Gastrocnemius medialis (tissue), 4 donors: ENCODE results near the gene SDS. TPM values are rescaled to one million over a fixed set of nuclear protein-coding genes. Genes with fewer than 3 reads are reported as not detected.

Experiments used
- ATAC-seq, 2 donors: fragments of 150-250 bp; one replicate each; pipeline ENCODE4 v1.9.1; 2016
- DNase-seq, 2 donors: peaks; one replicate each; pipeline ENCODE4 v3.0.0-alpha.2; 2019
- H3K27ac ChIP-seq, 4 donors: fragments of 200-600 bp; sonication (generic); 1 replicate in 1 of 4; 2 replicates in 3 of 4; pipeline ENCODE4 v1.5.1; 2016 to 2018; ENCODE audit warnings: mild to moderate bottlenecking in 2 of 4, moderate library complexity in 1 of 4
- H3K27me3 ChIP-seq, 3 donors: fragments of 200-600 bp; sonication (generic) in 2 of 3; 1 replicate in 1 of 3; 2 replicates in 2 of 3; pipeline versions ENCODE4 v1.5.1 to v1.6.0; 2016 to 2019; ENCODE audit warnings: mild to moderate bottlenecking in 1 of 3, moderate library complexity in 1 of 3
- H3K36me3 ChIP-seq, 2 donors: fragments of 200-600 bp; sonication (generic) in 1 of 2; one replicate each; pipeline ENCODE4 v1.5.1; 2017 to 2018
- H3K4me1 ChIP-seq, 2 donors: fragments of 200-600 bp; sonication (generic) in 1 of 2; one replicate each; pipeline ENCODE4 v1.5.1; 2016 to 2017; ENCODE audit warnings: mild to moderate bottlenecking in 2 of 2
- H3K4me3 ChIP-seq, 4 donors: fragments of 200-600 bp; sonication (generic) in 3 of 4; 1 replicate in 1 of 4; 2 replicates in 3 of 4; pipeline ENCODE4 v1.5.1; 2016 to 2019; ENCODE audit warnings: mild to moderate bottlenecking in 2 of 4
- H3K9me3 ChIP-seq, 3 donors: fragments of 200-600 bp; sonication (generic) in 2 of 3; 1 replicate in 1 of 3; 2 replicates in 2 of 3; pipeline ENCODE4 v1.5.1; 2016 to 2019
- POLR2A ChIP-seq, 2 donors: fragments of 450-650 bp; IDR thresholded peaks; one replicate each; pipeline ENCODE4 v1.6.1; 2017; ENCODE audit warnings: antibody characterized with exemption in 2 of 2, mild to moderate bottlenecking in 2 of 2, moderate library complexity in 2 of 2
- in situ Hi-C, 4 donors: fragments of 200-750 bp; cut with MboI; loops; one replicate each; pipeline versions ENCODE4 v1.15.0 to v1.8.0; 2017; ENCODE audit warnings: low sequenced_read_pairs in 4 of 4
- intact Hi-C: fragments of 100-400 bp; cut with DNase I; formaldehyde crosslinking; loops from one replicate; pipeline ENCODE4 v1.15.1; 2023; ENCODE audit warnings: low total_unique reads
- total RNA-seq, 4 donors: library from RNA; depleted of rRNA; stranded (reverse); fragments of >200 nt; gene quantifications; one replicate each; pipeline versions ENCODE4 v1.1.0 to v1.2.3, GENCODE V29; 2016
- TF ChIP-seq, protein P1 (sequence below), 5 experiments: fragments of 450-650 bp in 3 of 5; fragments of 200-600 bp in 2 of 5; sonication (generic) in 2 of 5; IDR thresholded peaks in 4 of 5; conservative IDR thresholded peaks in 1 of 5; 1 replicate in 4 of 5; 2 replicates in 1 of 5; pipeline ENCODE4 v1.5.1; 2016 to 2019; ENCODE audit warnings: antibody characterized with exemption in 5 of 5, mild to moderate bottlenecking in 3 of 5, moderate library complexity in 3 of 5

SDS gene
- total RNA-seq, 4 donors from 2014 or later: 0.34 to 2.4 (median 0.86) TPM

GRCh38 chr12:113373440-113373839 is 30.2 kb downstream of the SDS start:
- in situ Hi-C loops: no loop called here
- peaks cover 0 to 47% of the 10 kb centered on the region in 2 donors for H3K36me3 ChIP-seq
- ATAC-seq: no peak

GRCh38 chr12:113372371-113372770 is 31.3 kb downstream of the SDS start:
- Histone ChIP-seq H3K9me3 (no peaks in the 10 kb centered on the region), H3K4me3 (no peak overlapping the region), H3K27me3 (no peaks in the 10 kb centered on the region), H3K4me1 (peaks cover 0 to 8% of the 10 kb centered on the region in 2 donors), H3K36me3 (peaks cover 0 to 39% of the 10 kb centered on the region in 2 donors), H3K27ac (no peak overlapping the region)
- in situ Hi-C loops: no loop called here
- no peak for DNase-seq
- intact Hi-C loops: no loop called here
- TF ChIP-seq, protein P1, sequence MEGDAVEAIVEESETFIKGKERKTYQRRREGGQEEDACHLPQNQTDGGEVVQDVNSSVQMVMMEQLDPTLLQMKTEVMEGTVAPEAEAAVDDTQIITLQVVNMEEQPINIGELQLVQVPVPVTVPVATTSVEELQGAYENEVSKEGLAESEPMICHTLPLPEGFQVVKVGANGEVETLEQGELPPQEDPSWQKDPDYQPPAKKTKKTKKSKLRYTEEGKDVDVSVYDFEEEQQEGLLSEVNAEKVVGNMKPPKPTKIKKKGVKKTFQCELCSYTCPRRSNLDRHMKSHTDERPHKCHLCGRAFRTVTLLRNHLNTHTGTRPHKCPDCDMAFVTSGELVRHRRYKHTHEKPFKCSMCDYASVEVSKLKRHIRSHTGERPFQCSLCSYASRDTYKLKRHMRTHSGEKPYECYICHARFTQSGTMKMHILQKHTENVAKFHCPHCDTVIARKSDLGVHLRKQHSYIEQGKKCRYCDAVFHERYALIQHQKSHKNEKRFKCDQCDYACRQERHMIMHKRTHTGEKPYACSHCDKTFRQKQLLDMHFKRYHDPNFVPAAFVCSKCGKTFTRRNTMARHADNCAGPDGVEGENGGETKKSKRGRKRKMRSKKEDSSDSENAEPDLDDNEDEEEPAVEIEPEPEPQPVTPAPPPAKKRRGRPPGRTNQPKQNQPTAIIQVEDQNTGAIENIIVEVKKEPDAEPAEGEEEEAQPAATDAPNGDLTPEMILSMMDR (IDR thresholded peaks at IDR 0.05 in 4 of 5, conservative IDR thresholded peaks at IDR 0.05 in 1 of 5): no peak
- ATAC-seq: no peak

More at GRCh38 chr12:113373440-113373839, 30.2 kb downstream of the SDS start:
- Histone ChIP-seq H3K27me3 (no peaks in the 10 kb centered on the region), H3K4me1 (no peaks in the 10 kb centered on the region), H3K27ac (no peak overlapping the region), H3K4me3 (no peak overlapping the region), H3K9me3 (no peaks in the 10 kb centered on the region)
- no peak for DNase-seq
- TF ChIP-seq, protein P1 (IDR thresholded peaks at IDR 0.05 in 4 of 5, conservative IDR thresholded peaks at IDR 0.05 in 1 of 5): no peak
- no peak for TF ChIP-seq POLR2A (IDR thresholded peaks at IDR 0.05)
- intact Hi-C loops: no loop called here

DNA sequence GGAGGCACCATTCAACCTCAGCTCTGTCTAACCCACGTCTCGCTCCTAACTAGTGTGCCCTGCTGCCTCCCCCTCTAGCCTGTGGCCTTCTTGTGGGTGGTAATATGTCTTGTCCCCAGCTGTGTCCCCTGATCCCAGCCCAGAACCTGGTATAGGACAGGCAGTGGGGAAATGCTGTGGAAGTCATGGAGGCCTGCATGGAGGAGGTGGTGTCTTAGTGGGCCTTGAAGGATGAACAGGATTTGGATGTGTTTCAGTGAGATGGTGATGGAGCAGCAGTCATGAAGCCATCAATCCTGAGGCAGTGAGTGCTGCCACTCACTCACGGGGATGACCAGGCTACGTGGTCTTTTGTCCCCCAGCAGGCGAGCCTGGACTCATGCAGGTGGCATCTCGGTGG is 31.9 kb downstream of the SDS start:
- Histone ChIP-seq H3K36me3 (peaks cover 0 to 35% of the 10 kb centered on the region in 2 donors), H3K4me3 (no peak overlapping the region), H3K4me1 (peaks cover 3 to 12% of the 10 kb centered on the region in 2 donors), H3K27ac (no peak overlapping the region), H3K9me3 (no peaks in the 10 kb centered on the region), H3K27me3 (no peaks in the 10 kb centered on the region)
- no peak for ATAC-seq
- intact Hi-C loops: no loop called here
- in situ Hi-C loops: no loop called here
- DNase-seq: no peak
- no peak for TF ChIP-seq POLR2A (IDR thresholded peaks at IDR 0.05)
- TF ChIP-seq, protein P1 (IDR thresholded peaks at IDR 0.05 in 4 of 5, conservative IDR thresholded peaks at IDR 0.05 in 1 of 5): no peak

DNA sequence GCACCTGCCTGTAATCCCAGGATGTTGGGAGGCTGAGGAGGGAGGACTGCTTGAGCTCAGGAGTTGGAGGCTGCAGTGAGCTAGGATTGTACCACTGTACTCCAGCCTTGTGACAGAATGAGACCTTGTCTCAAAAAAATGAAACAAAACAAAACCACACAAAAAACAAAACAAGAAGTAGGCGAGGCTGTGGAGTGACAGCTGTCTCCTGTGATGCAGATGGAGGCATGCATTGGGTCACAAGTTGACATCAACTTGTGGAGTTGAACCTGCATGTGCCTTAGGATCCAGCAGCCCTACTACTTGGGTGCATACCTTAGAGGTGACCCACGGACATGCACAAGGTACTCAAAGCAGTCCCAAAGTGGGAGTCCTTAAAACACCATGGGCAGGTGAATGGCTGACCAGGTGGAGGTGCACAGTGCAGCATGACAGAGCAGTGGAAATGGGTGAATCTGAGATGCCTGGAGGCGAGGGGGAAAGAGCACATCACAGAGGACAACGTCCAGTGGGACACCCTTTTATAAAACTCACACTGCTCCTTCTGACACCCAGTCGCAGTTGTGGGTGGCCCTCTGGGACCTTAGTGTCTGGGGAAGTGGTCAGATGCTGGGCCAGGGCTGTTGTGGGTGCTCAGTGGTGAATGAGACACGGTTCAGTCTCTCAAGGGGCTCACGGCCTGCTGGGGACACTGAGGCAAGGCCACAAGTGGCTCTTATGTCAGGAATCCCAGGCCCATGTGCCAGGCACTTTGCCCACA is 32.6 kb downstream of the SDS start:
- TF ChIP-seq POLR2A (IDR thresholded peaks at IDR 0.05): no peak
- TF ChIP-seq, protein P1 (IDR thresholded peaks at IDR 0.05 in 4 of 5, conservative IDR thresholded peaks at IDR 0.05 in 1 of 5): no peak
- in situ Hi-C loops: no loop called here
- peaks cover 0 to 28% of the 10 kb centered on the region in 2 donors for H3K36me3 ChIP-seq
- H3K27ac ChIP-seq: no peak overlapping the region
- peaks cover 9 to 19% of the 10 kb centered on the region in 2 donors for H3K4me1 ChIP-seq
- intact Hi-C loops: no loop called here
- H3K9me3 ChIP-seq: no peaks in the 10 kb centered on the region
- DNase-seq (no peak), ATAC-seq (no peak)
- H3K4me3 ChIP-seq: no peak overlapping the region
- H3K27me3 ChIP-seq: no peaks in the 10 kb centered on the region
